ENCODE results near the gene ASRGL1.
"Not testable (repeated sequence)": the region's sequence is repeated elsewhere in the genome, so short reads cannot be mapped to it uniquely, and the experiment has no call there.

DNA sequence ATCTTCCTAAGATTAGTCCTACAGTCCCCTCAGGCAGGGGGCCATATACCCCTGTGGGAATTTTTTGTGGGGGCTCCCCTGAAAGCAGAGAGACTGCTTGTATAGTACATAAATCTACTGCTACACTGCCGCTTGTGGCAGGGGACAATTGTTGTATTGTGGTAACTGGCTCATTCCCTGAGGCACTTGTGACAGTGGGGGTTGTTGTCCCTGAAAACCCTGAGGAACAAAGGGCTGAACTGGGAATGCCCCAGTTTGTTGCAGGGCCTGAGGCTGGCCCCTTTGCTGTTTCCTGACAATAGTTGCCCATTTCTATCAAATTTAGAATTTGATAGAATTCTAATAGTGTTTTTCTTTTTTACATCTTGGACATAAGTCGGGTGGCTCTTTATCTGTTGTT lies 42.3 kb downstream of the ASRGL1 start:
- TF ChIP-seq, protein P1, sequence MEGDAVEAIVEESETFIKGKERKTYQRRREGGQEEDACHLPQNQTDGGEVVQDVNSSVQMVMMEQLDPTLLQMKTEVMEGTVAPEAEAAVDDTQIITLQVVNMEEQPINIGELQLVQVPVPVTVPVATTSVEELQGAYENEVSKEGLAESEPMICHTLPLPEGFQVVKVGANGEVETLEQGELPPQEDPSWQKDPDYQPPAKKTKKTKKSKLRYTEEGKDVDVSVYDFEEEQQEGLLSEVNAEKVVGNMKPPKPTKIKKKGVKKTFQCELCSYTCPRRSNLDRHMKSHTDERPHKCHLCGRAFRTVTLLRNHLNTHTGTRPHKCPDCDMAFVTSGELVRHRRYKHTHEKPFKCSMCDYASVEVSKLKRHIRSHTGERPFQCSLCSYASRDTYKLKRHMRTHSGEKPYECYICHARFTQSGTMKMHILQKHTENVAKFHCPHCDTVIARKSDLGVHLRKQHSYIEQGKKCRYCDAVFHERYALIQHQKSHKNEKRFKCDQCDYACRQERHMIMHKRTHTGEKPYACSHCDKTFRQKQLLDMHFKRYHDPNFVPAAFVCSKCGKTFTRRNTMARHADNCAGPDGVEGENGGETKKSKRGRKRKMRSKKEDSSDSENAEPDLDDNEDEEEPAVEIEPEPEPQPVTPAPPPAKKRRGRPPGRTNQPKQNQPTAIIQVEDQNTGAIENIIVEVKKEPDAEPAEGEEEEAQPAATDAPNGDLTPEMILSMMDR (IDR thresholded peaks at IDR 0.05; ENCODE audit: low read length) = not testable (repeated sequence)
- TF ChIP-seq EZH2 (optimal IDR thresholded peaks at IDR 0.05; ENCODE audit: low read depth, low read length); EZH2phosphoT487 (IDR thresholded peaks at IDR 0.05; ENCODE audit: low read length): not testable (repeated sequence)

Data from MM.1S (cell line).